Sigmoid colon (tissue), 7 donors: ENCODE data around the gene AGXT. TPM values are rescaled to one million over a fixed set of nuclear protein-coding genes. Genes with fewer than 3 reads are reported as not detected.

Experiments used
- DNase-seq: peaks from one replicate; pipeline ENCODE4 v3.0.0-alpha.2; 2019
- H3K27ac ChIP-seq, 4 donors: fragments of 200-600 bp; sonication (generic); one replicate each; pipeline ENCODE4 v1.5.1; 2016 to 2019; ENCODE audit warnings: mild to moderate bottlenecking in 1 of 4
- H3K27me3 ChIP-seq, 3 donors: fragments of 200-600 bp; sonication (generic); one replicate each; pipeline ENCODE4 v1.5.1; 2019; ENCODE audit warnings: mild to moderate bottlenecking in 1 of 3
- H3K36me3 ChIP-seq, 4 donors: fragments of 200-600 bp; sonication (generic); one replicate each; pipeline ENCODE4 v1.5.1; 2016 to 2019
- H3K4me1 ChIP-seq, 4 donors: fragments of 200-600 bp; sonication (generic); one replicate each; pipeline ENCODE4 v1.5.1; 2017 to 2019
- H3K4me3 ChIP-seq, 4 donors: fragments of 200-600 bp; sonication (generic); one replicate each; pipeline ENCODE4 v1.5.1; 2017 to 2019; ENCODE audit warnings: mild to moderate bottlenecking in 2 of 4, moderate library complexity in 1 of 4
- H3K9me3 ChIP-seq, 4 donors: fragments of 200-600 bp in 3 of 4; sonication (generic) in 3 of 4; one replicate each; pipeline versions ENCODE4 v1.5.1 to v1.6.1; 2013 to 2019
- EP300 ChIP-seq, 4 donors: sonication (generic); formaldehyde crosslinking; IDR thresholded peaks; one replicate each; pipeline ENCODE4 v1.6.1; 2017; ENCODE audit warnings: antibody characterized with exemption in 4 of 4
- POLR2A ChIP-seq, 2 donors: fragments of 450-650 bp; IDR thresholded peaks; one replicate each; pipeline ENCODE4 v1.6.1; 2016; ENCODE audit warnings: antibody characterized with exemption in 2 of 2, mild to moderate bottlenecking in 2 of 2, moderate library complexity in 2 of 2
- POLR2AphosphoS5 ChIP-seq, 4 donors: sonication (generic); formaldehyde crosslinking; IDR thresholded peaks; one replicate each; pipeline ENCODE4 v1.6.1; 2017; ENCODE audit warnings: antibody characterized with exemption in 4 of 4
- WGBS, 2 donors: extraction: QIAGEN DNeasy Blood & Tissue Kit; methylation state at CpG; one replicate each; pipeline ENCODE4 v1.1.7; 2013; 5-methylcytosine and 5-hydroxymethylcytosine counted together
- intact Hi-C: fragments of 100-400 bp; cut with DNase I; formaldehyde crosslinking; loops from one replicate; pipeline ENCODE4 v1.15.1; 2023
- polyA plus RNA-seq, 3 donors: library from polyadenylated mRNA; stranded (reverse); fragments of 200-250 nt; gene quantifications; one replicate each; pipeline ENCODE4 v1.2.3, GENCODE V29; 2013
- total RNA-seq, 4 donors: library from RNA; depleted of rRNA; stranded (reverse); fragments of >200 nt; gene quantifications; one replicate each; pipeline ENCODE4 v1.1.0, GENCODE V29; 2016
- TF ChIP-seq, protein P1 (sequence below), 4 experiments: fragments of 450-650 bp in 3 of 4; fragments of 200-600 bp in 1 of 4; IDR thresholded peaks; one replicate each; pipeline ENCODE4 v1.5.1; 2016 to 2019; ENCODE audit warnings: antibody characterized with exemption in 4 of 4, mild to moderate bottlenecking in 3 of 4, moderate library complexity in 2 of 4
- donor health status: healthy with polysubstance abuse.
- donor health status: Bipolar disorder and iron deficiency.
- donor health status: healthy.

Gene AGXT
- total and polyA plus RNA-seq, 7 donors, result 0.60 to 2.4 (median 1.6) TPM; not detected in 4

DNA sequence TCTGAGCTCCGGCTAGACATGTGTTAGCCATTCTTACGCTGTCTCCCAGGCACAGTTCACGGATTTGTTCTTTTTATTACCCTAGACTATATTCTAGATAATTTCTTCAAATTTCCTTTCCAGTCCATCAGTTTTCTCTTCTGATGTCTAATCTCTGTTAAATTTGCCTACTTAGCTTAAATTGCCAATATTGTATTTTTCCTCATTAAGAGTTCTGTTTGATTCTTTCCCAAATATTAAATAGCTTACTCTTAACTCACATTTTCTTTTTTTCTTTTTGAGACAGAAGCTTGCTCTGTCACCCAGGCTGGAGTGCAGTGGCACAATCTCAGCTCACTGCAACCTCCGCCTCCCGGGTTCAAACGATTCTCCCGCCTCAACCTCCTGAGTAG, 58.8 kb downstream of the AGXT start:
- no peaks in the 10 kb centered on the region for H3K9me3 ChIP-seq
- peaks cover 0 to 5% (median 0%) of the 10 kb centered on the region in 4 donors for H3K4me1 ChIP-seq
- DNase-seq, result no peak
- H3K27ac ChIP-seq, result no peak overlapping the region
- H3K4me3 ChIP-seq, result peak overlapping the region in 1 of 4 donors; percentile 28
- WGBS, 2 donors, result 83 to 88% methylated on average over 7 of the region's 7 CpGs
- intact Hi-C loops, result no loop called here
- H3K27me3 ChIP-seq, result peaks cover 0 to 8% (median 0%) of the 10 kb centered on the region in 3 donors
- TF ChIP-seq, protein P1, sequence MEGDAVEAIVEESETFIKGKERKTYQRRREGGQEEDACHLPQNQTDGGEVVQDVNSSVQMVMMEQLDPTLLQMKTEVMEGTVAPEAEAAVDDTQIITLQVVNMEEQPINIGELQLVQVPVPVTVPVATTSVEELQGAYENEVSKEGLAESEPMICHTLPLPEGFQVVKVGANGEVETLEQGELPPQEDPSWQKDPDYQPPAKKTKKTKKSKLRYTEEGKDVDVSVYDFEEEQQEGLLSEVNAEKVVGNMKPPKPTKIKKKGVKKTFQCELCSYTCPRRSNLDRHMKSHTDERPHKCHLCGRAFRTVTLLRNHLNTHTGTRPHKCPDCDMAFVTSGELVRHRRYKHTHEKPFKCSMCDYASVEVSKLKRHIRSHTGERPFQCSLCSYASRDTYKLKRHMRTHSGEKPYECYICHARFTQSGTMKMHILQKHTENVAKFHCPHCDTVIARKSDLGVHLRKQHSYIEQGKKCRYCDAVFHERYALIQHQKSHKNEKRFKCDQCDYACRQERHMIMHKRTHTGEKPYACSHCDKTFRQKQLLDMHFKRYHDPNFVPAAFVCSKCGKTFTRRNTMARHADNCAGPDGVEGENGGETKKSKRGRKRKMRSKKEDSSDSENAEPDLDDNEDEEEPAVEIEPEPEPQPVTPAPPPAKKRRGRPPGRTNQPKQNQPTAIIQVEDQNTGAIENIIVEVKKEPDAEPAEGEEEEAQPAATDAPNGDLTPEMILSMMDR (IDR thresholded peaks at IDR 0.05), result no peak
- TF ChIP-seq EP300 (IDR thresholded peaks at IDR 0.05), result no peak
- TF ChIP-seq POLR2A (IDR thresholded peaks at IDR 0.05), result no peak
- TF ChIP-seq POLR2AphosphoS5 (IDR thresholded peaks at IDR 0.05), result no peak
- no peaks in the 10 kb centered on the region for H3K36me3 ChIP-seq

GRCh38 chr2:240928476-240929363, 60.1 kb downstream of the AGXT start:
- 84 to 92% methylated on average over 24 of the region's 24 CpGs for WGBS, 2 donors
- peaks cover 0 to 9% (median 0%) of the 10 kb centered on the region in 3 donors for H3K27me3 ChIP-seq
- peaks cover 0 to 5% (median 0%) of the 10 kb centered on the region in 4 donors for H3K4me1 ChIP-seq
- TF ChIP-seq EP300 (IDR thresholded peaks at IDR 0.05), result no peak
- TF ChIP-seq, protein P1 (IDR thresholded peaks at IDR 0.05), result no peak
- TF ChIP-seq POLR2A (IDR thresholded peaks at IDR 0.05), result no peak
- TF ChIP-seq POLR2AphosphoS5 (IDR thresholded peaks at IDR 0.05), result no peak
- no peak overlapping the region for H3K27ac ChIP-seq
- DNase-seq, result peak; percentile 17
- H3K4me3 ChIP-seq, result no peak overlapping the region
- H3K9me3 ChIP-seq, result no peaks in the 10 kb centered on the region
- H3K36me3 ChIP-seq, result no peaks in the 10 kb centered on the region
- intact Hi-C loops, result no loop called here

- 75 to 84% methylated on average over 10 of the region's 10 CpGs for WGBS, 2 donors
- intact Hi-C loops, result no loop called here
- TF ChIP-seq POLR2AphosphoS5 (IDR thresholded peaks at IDR 0.05) (no peak), POLR2A (IDR thresholded peaks at IDR 0.05) (no peak), EP300 (IDR thresholded peaks at IDR 0.05) (no peak)
- TF ChIP-seq, protein P1 (IDR thresholded peaks at IDR 0.05), result no peak
- no peak overlapping the region for H3K4me3 ChIP-seq
- H3K4me1 ChIP-seq, result peaks cover 0 to 5% (median 0%) of the 10 kb centered on the region in 4 donors
- H3K27me3 ChIP-seq, result peaks cover 0 to 9% (median 0%) of the 10 kb centered on the region in 3 donors
- no peak overlapping the region for H3K27ac ChIP-seq
- DNase-seq, result peak; percentile 57
- no peaks in the 10 kb centered on the region for H3K36me3 ChIP-seq
- H3K9me3 ChIP-seq, result no peaks in the 10 kb centered on the region
Measured at GRCh38 chr2:240929364-240930095, 60.9 kb downstream of the AGXT start.

Other genes with a start within 250 kb of the AGXT start
- 1 to 10 TPM; 1.3 to 7.8 (median 3.5) TPM for gene GPR35, start 243.3 kb upstream of the AGXT start, total RNA-seq
- gene GPR35, start 243.3 kb upstream of the AGXT start, polyA plus RNA-seq, result 10 to 100 TPM; 28.2 to 76.6 (median 33.0) TPM
- gene AQP12B, start 185.9 kb upstream of the AGXT start, total RNA-seq, result not detected
- 1 to 10 TPM in 2 of 3 donors, not detected in 1; 1.2 to 5.5 TPM for gene AQP12B, start 185.9 kb upstream of the AGXT start, polyA plus RNA-seq
- gene AQP12A, start 177.0 kb upstream of the AGXT start, total RNA-seq, result not detected
- 1 to 10 TPM in 2 of 3 donors, not detected in 1; 3.0 to 7.4 TPM for gene AQP12A, start 177.0 kb upstream of the AGXT start, polyA plus RNA-seq
- 1 to 10 TPM; 1.3 to 9.7 (median 7.6) TPM for gene KIF1A, start 48.6 kb upstream of the AGXT start, total RNA-seq
- gene KIF1A, start 48.6 kb upstream of the AGXT start, polyA plus RNA-seq, result 1 to 10 TPM in 1 of 3 donors, under 1 TPM in 2; under 0.01 to 4.4 (median under 0.01) TPM
- not detected for gene MAB21L4, start 27.3 kb downstream of the AGXT start, total RNA-seq
- 10 to 100 TPM in 1 of 3 donors, 1 to 10 TPM in 2; 1.2 to 17.6 (median 1.7) TPM for gene MAB21L4, start 27.3 kb downstream of the AGXT start, polyA plus RNA-seq
- not detected for gene CROCC2, start 37.5 kb downstream of the AGXT start, total RNA-seq
- under 1 TPM in 2 of 3 donors, not detected in 1; under 0.01 to 0.09 TPM for gene CROCC2, start 37.5 kb downstream of the AGXT start, polyA plus RNA-seq
- 10 to 100 TPM in 3 of 4 donors, 1 to 10 TPM in 1; 8.3 to 37.1 (median 17.0) TPM for gene SNED1, start 129.8 kb downstream of the AGXT start, total RNA-seq
- gene SNED1, start 129.8 kb downstream of the AGXT start, polyA plus RNA-seq, result 1 to 10 TPM in 2 of 3 donors, under 1 TPM in 1; 0.69 to 6.3 (median 3.0) TPM
- 10 to 100 TPM; 18.9 to 47.9 (median 33.2) TPM for gene MTERF4, start 233.5 kb downstream of the AGXT start, total RNA-seq
- gene MTERF4, start 233.5 kb downstream of the AGXT start, polyA plus RNA-seq, result 10 to 100 TPM; 27.0 to 40.2 (median 29.1) TPM